KMS-11 (cell line): ENCODE measurements around the gene DNAJB12.
"Not testable (repeated sequence)": the region's sequence is repeated elsewhere in the genome, so short reads cannot be mapped to it uniquely, and the experiment has no call there.

ENCODE experiments used
- H2AFZ ChIP-seq: fragments of 200-600 bp; sonication (generic); 2 replicates; pipeline ENCODE4 v1.6.1; 2016; ENCODE audit warnings: antibody characterized with exemption, mixed run types, low read depth
- H3K27ac ChIP-seq: fragments of 200-600 bp; sonication (generic); 2 replicates; pipeline ENCODE4 v1.6.1; 2016; ENCODE audit warnings: mild to moderate bottlenecking, mixed run types
- H3K27me3 ChIP-seq: fragments of 200-600 bp; sonication (generic); 2 replicates; pipeline ENCODE4 v1.6.1; 2017; ENCODE audit warnings: mild to moderate bottlenecking, low read depth, mixed run types, moderate library complexity; ENCODE audit not compliant: insufficient read depth
- H3K36me3 ChIP-seq: fragments of 200-600 bp; sonication (generic); 2 replicates; pipeline ENCODE4 v1.6.1; 2017; ENCODE audit warnings: mild to moderate bottlenecking, mixed run types; ENCODE audit not compliant: insufficient read depth
- H3K4me1 ChIP-seq: fragments of 200-600 bp; sonication (generic); 2 replicates; pipeline ENCODE4 v1.6.1; 2016; ENCODE audit warnings: mild to moderate bottlenecking, low read depth, mixed run types; ENCODE audit not compliant: poor library complexity, severe bottlenecking
- H3K4me2 ChIP-seq: fragments of 200-600 bp; sonication (generic); 2 replicates; pipeline ENCODE4 v1.7.0; 2016; ENCODE audit warnings: mild to moderate bottlenecking, mixed run types
- H3K4me3 ChIP-seq: fragments of 200-600 bp; sonication (generic); IDR thresholded peaks from 2 replicates; pipeline ENCODE4 v1.6.1; 2017; ENCODE audit warnings: low read depth, low read length, mixed read lengths; ENCODE audit not compliant: insufficient read depth
- H3K79me2 ChIP-seq: fragments of 200-600 bp; sonication (generic); 2 replicates; pipeline ENCODE4 v1.6.1; 2016; ENCODE audit warnings: low read depth, mixed run types; ENCODE audit not compliant: insufficient read depth
- H3K9ac ChIP-seq: fragments of 200-600 bp; sonication (generic); 2 replicates; pipeline ENCODE4 v1.6.1; 2016; ENCODE audit warnings: mild to moderate bottlenecking, mixed run types
- H4K20me1 ChIP-seq: fragments of 200-600 bp; sonication (generic); 2 replicates; pipeline ENCODE4 v1.6.1; 2016; ENCODE audit warnings: mild to moderate bottlenecking, mixed run types; ENCODE audit not compliant: insufficient read depth
- TF ChIP-seq, protein P1 (sequence below): fragments of 200-600 bp; sonication (generic); conservative IDR thresholded peaks from 2 replicates; pipeline ENCODE4 v1.6.1; 2017; ENCODE audit warnings: low read depth, mild to moderate bottlenecking, antibody characterized with exemption, low read length, moderate library complexity, mixed read lengths

The DNAJB12 gene

DNA sequence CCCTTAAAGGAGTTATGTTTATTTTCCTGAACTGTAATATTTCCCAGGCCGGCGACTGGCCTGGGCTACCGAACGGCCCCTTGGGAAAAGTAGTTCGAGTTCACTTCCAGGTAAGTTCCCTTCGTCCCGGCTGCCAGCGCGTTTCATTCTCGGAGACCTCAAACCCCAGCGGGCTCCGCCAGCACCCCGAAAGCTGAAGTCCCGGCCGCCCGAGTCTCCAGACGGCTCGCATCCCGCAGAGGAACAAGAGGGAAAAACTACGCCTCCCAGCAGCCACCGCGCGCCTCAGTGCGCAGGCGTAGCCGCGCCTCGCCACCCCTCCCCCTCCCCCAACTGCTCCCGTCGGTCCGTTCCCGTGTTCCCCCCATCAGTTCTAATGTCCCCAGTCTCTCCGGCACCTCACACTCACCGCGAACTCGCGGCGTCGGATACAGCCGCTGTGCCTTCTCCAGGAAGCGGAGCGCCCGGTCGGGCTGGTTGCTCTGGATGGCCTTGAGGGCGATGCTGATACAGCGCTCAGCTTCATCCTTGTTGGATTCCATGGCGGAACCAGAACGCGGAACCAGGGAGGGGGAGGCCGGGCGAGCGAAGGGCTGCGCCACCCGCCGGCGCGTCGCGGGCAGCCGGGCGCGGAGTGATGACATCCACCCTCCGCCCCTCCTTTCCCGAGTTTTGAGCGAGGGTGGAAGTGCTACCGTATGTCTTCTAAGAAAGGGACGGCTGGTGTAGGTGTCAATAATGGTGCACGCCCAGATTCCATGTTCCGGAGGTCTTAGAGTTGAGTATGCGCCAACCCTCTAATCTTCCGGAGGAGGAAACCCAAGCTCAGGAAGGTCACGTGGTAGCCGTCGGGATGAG lies at the start of gene DNAJB12:
Gene DNAJB12, minus strand, starts transcription at position 564 of the 858 bp plus-strand sequence. Its CDS starts 22 bp downstream, at position 542.
- Histone ChIP-seq H3K79me2 (peaks cover 11% of the 10 kb centered on the region; the same call in 1 of the 2 replicates), H3K4me1 (peaks cover 6% of the 10 kb centered on the region), H3K36me3 (no peaks in the 10 kb centered on the region), H3K27me3 (no peaks in the 10 kb centered on the region), H4K20me1 (no peaks in the 10 kb centered on the region), H3K27ac (peak within 1 kb of the TSS; percentile 70), H2AFZ (peak within 1 kb of the TSS; percentile 89), H3K9ac (peak within 1 kb of the TSS; percentile 72), H3K4me2 (peak within 1 kb of the TSS; percentile 49), H3K4me3 (no peak within 1 kb of the TSS)
- TF ChIP-seq, protein P1, sequence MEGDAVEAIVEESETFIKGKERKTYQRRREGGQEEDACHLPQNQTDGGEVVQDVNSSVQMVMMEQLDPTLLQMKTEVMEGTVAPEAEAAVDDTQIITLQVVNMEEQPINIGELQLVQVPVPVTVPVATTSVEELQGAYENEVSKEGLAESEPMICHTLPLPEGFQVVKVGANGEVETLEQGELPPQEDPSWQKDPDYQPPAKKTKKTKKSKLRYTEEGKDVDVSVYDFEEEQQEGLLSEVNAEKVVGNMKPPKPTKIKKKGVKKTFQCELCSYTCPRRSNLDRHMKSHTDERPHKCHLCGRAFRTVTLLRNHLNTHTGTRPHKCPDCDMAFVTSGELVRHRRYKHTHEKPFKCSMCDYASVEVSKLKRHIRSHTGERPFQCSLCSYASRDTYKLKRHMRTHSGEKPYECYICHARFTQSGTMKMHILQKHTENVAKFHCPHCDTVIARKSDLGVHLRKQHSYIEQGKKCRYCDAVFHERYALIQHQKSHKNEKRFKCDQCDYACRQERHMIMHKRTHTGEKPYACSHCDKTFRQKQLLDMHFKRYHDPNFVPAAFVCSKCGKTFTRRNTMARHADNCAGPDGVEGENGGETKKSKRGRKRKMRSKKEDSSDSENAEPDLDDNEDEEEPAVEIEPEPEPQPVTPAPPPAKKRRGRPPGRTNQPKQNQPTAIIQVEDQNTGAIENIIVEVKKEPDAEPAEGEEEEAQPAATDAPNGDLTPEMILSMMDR: no peak

DNA sequence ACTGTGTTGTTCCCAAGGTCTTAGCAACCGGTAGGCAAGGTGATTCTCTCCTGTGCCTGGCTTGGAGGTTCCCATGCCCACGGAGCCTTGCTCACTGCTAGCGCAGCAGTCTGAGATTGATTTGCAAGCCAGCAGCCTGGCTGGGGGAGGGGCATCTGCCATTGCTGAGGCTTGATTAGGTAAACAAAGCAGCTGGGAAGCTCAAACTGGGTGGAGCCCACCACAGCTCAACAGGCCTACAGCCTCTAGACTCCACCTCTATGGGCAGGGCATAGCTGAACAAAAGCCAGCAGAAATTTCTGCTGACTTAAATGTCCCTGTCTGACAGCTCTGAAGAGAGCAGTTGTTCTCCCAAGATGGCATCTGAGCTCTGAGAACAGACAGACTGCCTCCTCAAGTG lies 40.9 kb upstream of the DNAJB12 start:
- not testable (repeated sequence) for H4K20me1 ChIP-seq, H3K36me3 ChIP-seq, H3K4me2 ChIP-seq, H3K27me3 ChIP-seq, H3K79me2 ChIP-seq, H3K9ac ChIP-seq, H3K4me3 ChIP-seq, H2AFZ ChIP-seq, H3K27ac ChIP-seq, H3K4me1 ChIP-seq

DNA sequence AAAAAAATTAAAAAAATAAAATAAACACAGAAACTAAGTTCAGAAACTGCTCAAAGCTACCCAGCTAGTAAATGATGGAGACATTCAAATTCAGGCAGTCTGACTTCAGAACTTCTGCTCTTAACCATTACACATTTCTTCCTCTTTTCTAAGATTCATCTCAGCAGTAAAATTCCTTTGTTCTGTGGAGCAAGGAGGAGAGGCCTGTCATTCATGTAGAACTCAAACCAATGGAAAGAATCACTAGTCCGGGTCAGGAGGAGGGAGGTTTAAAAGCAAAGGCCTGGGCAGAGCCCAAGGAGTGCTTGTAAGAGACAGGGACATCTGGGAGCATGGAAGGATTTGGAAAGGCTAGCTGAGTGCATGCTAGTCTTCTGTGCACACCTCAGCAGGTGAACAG lies 37.9 kb upstream of the DNAJB12 start:
- H3K27ac ChIP-seq: no peak overlapping the region

DNA sequence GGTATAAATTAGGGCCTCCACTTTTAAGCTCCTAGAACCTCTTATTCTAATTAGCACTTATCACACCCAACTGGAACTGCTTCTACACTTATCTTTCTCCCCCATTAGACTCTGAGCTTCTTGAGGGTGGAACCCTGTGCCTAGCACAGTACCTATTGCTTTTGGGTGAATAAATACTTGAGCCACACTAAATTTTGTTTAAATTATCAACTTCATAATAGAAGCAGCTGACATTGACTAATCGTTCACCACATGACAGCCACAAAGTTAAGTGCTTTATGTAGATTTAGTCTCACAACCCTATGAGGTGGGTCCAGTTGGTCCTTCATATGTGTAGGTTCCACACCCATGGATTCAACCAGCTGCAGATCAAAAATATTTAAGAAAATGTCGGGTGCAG lies 36.0 kb upstream of the DNAJB12 start:
- Histone ChIP-seq H2AFZ (no peak overlapping the region), H3K27ac (no peak overlapping the region), H3K27me3 (no peaks in the 10 kb centered on the region), H3K36me3 (no peaks in the 10 kb centered on the region), H3K4me3 (no peak overlapping the region), H4K20me1 (no peaks in the 10 kb centered on the region), H3K79me2 (no peaks in the 10 kb centered on the region), H3K4me2 (no peak overlapping the region), H3K9ac (no peak overlapping the region), H3K4me1 (no peaks in the 10 kb centered on the region)
- TF ChIP-seq, protein P1: no peak

More for the DNA sequence above, 37.9 kb upstream of the DNAJB12 start:
- no peak overlapping the region for H3K4me3 ChIP-seq
- H2AFZ ChIP-seq: no peak overlapping the region
- H3K27me3 ChIP-seq: no peaks in the 10 kb centered on the region
- H3K4me2 ChIP-seq: no peak overlapping the region
- H3K36me3 ChIP-seq: no peaks in the 10 kb centered on the region
- H3K9ac ChIP-seq: no peak overlapping the region
- no peaks in the 10 kb centered on the region for H4K20me1 ChIP-seq
- H3K4me1 ChIP-seq: no peaks in the 10 kb centered on the region
- no peaks in the 10 kb centered on the region for H3K79me2 ChIP-seq
- TF ChIP-seq, protein P1: no peak

DNA sequence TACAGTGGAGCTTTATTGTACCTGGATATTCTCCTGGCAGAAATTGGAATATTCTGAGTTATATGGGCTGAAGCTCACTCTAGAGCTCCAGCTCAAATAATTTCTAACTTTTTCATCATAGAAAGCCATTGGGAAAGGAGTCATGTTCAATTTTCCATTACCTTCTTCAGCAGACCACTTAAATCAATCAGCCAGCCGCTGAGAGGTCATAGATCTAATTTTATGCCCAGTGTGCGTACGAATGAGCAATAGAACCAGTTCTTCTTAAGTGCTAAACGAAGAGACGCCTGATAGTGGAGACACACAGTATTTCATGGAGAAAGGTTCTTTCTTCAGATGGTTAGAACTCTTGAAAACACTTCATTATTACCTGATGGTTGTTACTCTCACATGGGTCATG lies 35.0 kb upstream of the DNAJB12 start:
- H3K9ac ChIP-seq: no peak overlapping the region
- no peaks in the 10 kb centered on the region for H3K4me1 ChIP-seq
- TF ChIP-seq, protein P1: no peak
- H3K79me2 ChIP-seq: no peaks in the 10 kb centered on the region
- H3K27ac ChIP-seq: no peak overlapping the region
- H3K27me3 ChIP-seq: no peaks in the 10 kb centered on the region
- no peaks in the 10 kb centered on the region for H3K36me3 ChIP-seq
- no peaks in the 10 kb centered on the region for H4K20me1 ChIP-seq
- H2AFZ ChIP-seq: no peak overlapping the region
- no peak overlapping the region for H3K4me3 ChIP-seq
- no peak overlapping the region for H3K4me2 ChIP-seq
